IMR-90 (cell line): Measurements from ENCODE around the gene ARHGEF17.

Source experiments
- POLR2A ChIP-seq: IDR thresholded peaks from 2 replicates; pipeline ENCODE4 v1.6.1; 2012; ENCODE audit warnings: mild to moderate bottlenecking, low read depth, low read length
- RAD21 ChIP-seq: IDR thresholded peaks from 2 replicates; pipeline ENCODE4 v1.6.1; 2012; ENCODE audit warnings: low read length, improper control_type of control experiment

GRCh38 chr11:73265278-73265810 is 42.7 kb upstream of the ARHGEF17 start:
- TF ChIP-seq RAD21: no peak
- no peak for TF ChIP-seq POLR2A
